ENCODE results near the gene SYT5. TPM values are rescaled to one million over a fixed set of nuclear protein-coding genes. Genes with fewer than 3 reads are reported as not detected.

SYT5 gene
- total RNA-seq, result not detected in 2 replicates

GRCh38 chr19:55179606-55180484, at the start of gene SYT5:
TSS of gene SYT5 (minus strand) at chr19:55180289. CDS start at chr19:55179041, 1,248 bp downstream.

GRCh38 chr19:55228403-55229031, 48.4 kb upstream of the SYT5 start, which contains the start of gene TMEM86B:
TSS of gene TMEM86B (minus strand) at chr19:55228763. CDS start at chr19:55228741, 22 bp downstream.

GRCh38 chr19:55208880-55209692, 29.0 kb upstream of the SYT5 start, which contains the start of gene PTPRH:
TSS of gene PTPRH (minus strand) at chr19:55209501. CDS start at chr19:55209433, 68 bp downstream.

GRCh38 chr19:55166530-55167268, 13.4 kb downstream of the SYT5 start, which contains the start of gene DNAAF3:
TSS of gene DNAAF3 (minus strand) at chr19:55166613. CDS start at chr19:55166413, 200 bp downstream.

GRCh38 chr19:55157064-55157908, 22.8 kb downstream of the SYT5 start, which contains the start of gene TNNI3:
TSS of gene TNNI3 (minus strand) at chr19:55157732. CDS start at chr19:55157589, 143 bp downstream.

GRCh38 chr19:55149078-55150003, 30.7 kb downstream of the SYT5 start, which contains the start of gene TNNT1:
TSS of gene TNNT1 (minus strand) at chr19:55149206. CDS start at chr19:55147157, 2,049 bp downstream.

Small RNAs within 50 kb of the gene (small RNA-seq; reads per million reads assigned to genes)
- gene MIR7975 (not detected), gene RF01210 (0.14 reads per million)

Other genes starting within 250 kb of the SYT5 start
- gene NLRP7, start 232.8 kb downstream of the SYT5 start, total RNA-seq, result 0.33 TPM in 1 of 2 replicates, not detected in the other
- 21.2 and 23.0 TPM in 2 replicates for gene NLRP2, start 213.9 kb downstream of the SYT5 start, total RNA-seq
- gene GP6, start 142.0 kb downstream of the SYT5 start, total RNA-seq, result 0.39 and 1.8 TPM in 2 replicates
- gene RDH13, start 117.1 kb downstream of the SYT5 start, total RNA-seq, result 23.2 and 55.0 TPM in 2 replicates
- gene EPS8L1, start 104.4 kb downstream of the SYT5 start, total RNA-seq, result 45.9 and 64.6 TPM in 2 replicates
- gene PPP1R12C, start 62.7 kb downstream of the SYT5 start, total RNA-seq, result 53.4 and 55.2 TPM in 2 replicates
- 28.4 and 80.9 TPM in 2 replicates for gene TNNT1, start 31.1 kb downstream of the SYT5 start, total RNA-seq
- gene TNNI3, start 22.6 kb downstream of the SYT5 start, total RNA-seq, result 0.43 TPM in 1 of 2 replicates, not detected in the other
- 0.76 TPM in 1 of 2 replicates, not detected in the other for gene DNAAF3, start 13.7 kb downstream of the SYT5 start, total RNA-seq
- gene PTPRH, start 29.2 kb upstream of the SYT5 start, total RNA-seq, result under 0.01 and 0.22 TPM in 2 replicates
- gene TMEM86B, start 48.5 kb upstream of the SYT5 start, total RNA-seq, result 3.9 TPM in 2 replicates
- gene PPP6R1, start 78.7 kb upstream of the SYT5 start, total RNA-seq, result 32.2 and 54.1 TPM in 2 replicates
- 20.4 and 64.0 TPM in 2 replicates for gene HSPBP1, start 99.8 kb upstream of the SYT5 start, total RNA-seq
- 0.79 and 2.2 TPM in 2 replicates for gene BRSK1, start 103.7 kb upstream of the SYT5 start, total RNA-seq
- not detected in 2 replicates for gene TMEM150B, start 145.1 kb upstream of the SYT5 start, total RNA-seq
- 10.5 and 24.3 TPM in 2 replicates for gene KMT5C, start 159.6 kb upstream of the SYT5 start, total RNA-seq
- 0.11 and 0.79 TPM in 2 replicates for gene COX6B2, start 174.4 kb upstream of the SYT5 start, total RNA-seq
- gene GARIN5B, start 183.0 kb upstream of the SYT5 start, total RNA-seq, result 0.39 TPM in 1 of 2 replicates, not detected in the other
- gene IL11, start 190.2 kb upstream of the SYT5 start, total RNA-seq, result 5.1 and 7.7 TPM in 2 replicates
- 2.0 TPM in 1 of 2 replicates, not detected in the other for gene TMEM190, start 196.5 kb upstream of the SYT5 start, total RNA-seq
- 0.39 and 3.7 TPM in 2 replicates for gene TMEM238, start 204.0 kb upstream of the SYT5 start, total RNA-seq
- gene RPL28, start 205.6 kb upstream of the SYT5 start, total RNA-seq, result 362 and 492 TPM in 2 replicates
- 30.2 and 81.9 TPM in 2 replicates for gene UBE2S, start 227.5 kb upstream of the SYT5 start, total RNA-seq

Measured in placental epithelial cell (primary cell).